GM20000 (cell line): ENCODE results near the gene SOHLH1.

Source experiments
- DNase-seq: peaks from one replicate; pipeline ENCODE4 v3.0.0; 2012; ENCODE audit warnings: low spot score
- TF ChIP-seq, protein P1 (sequence below): IDR thresholded peaks from 2 replicates; pipeline ENCODE4 v1.5.1; 2012; ENCODE audit warnings: mild to moderate bottlenecking, control low read depth; ENCODE audit errors: extremely low read depth, missing control alignments

Gene SOHLH1

DNA sequence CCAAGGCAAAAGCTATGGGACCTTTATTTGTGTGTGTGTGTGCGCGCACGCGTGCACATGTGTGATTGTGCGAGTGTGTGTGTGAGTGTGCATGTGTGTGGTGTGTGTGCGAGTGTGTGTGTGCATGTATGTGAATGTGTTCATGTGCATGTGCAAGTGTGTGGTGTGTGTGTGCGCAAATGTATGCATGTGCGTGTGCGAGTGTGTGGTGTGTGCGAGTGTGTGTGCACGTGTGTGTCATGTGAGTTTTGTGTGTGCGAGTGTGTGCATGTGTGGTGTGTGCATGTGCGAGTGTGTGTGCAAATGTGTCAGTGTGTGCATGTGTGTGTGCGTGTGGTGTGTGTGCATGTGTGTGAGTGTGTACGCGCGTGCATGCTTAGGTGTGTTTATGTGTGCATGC lies 48.9 kb downstream of the SOHLH1 start:
- TF ChIP-seq, protein P1, sequence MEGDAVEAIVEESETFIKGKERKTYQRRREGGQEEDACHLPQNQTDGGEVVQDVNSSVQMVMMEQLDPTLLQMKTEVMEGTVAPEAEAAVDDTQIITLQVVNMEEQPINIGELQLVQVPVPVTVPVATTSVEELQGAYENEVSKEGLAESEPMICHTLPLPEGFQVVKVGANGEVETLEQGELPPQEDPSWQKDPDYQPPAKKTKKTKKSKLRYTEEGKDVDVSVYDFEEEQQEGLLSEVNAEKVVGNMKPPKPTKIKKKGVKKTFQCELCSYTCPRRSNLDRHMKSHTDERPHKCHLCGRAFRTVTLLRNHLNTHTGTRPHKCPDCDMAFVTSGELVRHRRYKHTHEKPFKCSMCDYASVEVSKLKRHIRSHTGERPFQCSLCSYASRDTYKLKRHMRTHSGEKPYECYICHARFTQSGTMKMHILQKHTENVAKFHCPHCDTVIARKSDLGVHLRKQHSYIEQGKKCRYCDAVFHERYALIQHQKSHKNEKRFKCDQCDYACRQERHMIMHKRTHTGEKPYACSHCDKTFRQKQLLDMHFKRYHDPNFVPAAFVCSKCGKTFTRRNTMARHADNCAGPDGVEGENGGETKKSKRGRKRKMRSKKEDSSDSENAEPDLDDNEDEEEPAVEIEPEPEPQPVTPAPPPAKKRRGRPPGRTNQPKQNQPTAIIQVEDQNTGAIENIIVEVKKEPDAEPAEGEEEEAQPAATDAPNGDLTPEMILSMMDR: no peak
- no peak for DNase-seq

DNA sequence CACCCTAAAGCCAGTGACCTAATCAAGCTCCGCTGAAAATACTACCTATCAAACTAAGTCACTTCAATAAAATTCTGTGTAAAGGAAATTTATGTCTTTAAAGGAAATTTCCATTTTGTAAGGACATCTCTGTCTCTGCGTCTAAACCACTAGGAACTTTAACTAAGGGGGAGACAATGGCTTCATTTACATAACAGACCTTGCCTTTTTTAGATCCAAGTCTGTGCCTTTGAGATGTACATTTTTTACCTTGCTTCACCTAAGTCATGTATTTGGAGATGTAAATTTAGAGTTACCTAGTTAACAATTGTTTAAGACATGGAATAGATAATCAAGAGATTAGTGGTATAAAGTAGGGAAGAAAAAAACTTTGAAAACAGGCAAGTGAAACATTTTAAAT lies 49.8 kb downstream of the SOHLH1 start:
- no peak for DNase-seq
- TF ChIP-seq, protein P1: no peak

DNA sequence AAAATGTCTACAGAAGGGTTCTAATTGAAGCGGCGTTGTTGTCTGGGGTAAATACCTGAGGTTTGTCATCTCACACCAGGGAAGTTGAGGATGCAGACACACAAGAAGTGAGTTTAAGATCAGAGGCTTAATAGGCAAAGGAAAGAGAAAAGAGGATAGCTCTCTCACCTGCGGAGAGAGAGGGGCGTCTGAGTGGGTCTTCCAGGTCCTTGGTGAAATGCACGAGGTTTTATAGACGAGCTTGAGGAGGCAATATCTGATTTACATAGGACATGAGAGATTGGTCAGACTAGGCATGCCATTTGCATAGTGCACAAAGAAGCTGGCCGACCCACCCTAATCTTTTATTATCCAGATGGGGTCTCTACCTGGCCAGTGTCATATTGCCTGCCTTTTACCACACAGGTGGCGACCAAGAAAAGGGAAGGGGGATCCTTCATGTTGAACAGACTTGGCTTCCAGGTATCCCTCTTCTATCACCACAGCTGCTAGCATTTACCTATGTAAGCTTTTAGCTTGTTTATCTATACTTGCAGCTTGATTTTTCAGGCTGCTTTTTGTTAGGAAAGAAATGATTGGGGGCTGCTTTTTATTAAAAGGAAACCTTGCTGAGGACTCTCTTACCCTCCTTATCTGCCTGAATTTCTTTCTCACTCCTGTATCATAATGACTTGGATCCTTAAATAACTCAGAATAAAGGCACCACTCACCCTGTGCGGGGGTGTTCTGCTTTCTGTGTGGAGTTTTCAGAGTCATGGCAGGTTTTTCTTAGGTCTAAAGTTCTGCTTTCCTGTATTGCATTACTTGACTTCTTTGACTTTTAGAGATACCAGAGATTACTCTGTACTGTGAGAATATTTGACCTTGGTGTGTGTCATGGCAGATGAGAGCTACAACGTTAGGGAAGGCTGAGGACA lies 50.5 kb downstream of the SOHLH1 start:
- TF ChIP-seq, protein P1: no peak
- no peak for DNase-seq

DNA sequence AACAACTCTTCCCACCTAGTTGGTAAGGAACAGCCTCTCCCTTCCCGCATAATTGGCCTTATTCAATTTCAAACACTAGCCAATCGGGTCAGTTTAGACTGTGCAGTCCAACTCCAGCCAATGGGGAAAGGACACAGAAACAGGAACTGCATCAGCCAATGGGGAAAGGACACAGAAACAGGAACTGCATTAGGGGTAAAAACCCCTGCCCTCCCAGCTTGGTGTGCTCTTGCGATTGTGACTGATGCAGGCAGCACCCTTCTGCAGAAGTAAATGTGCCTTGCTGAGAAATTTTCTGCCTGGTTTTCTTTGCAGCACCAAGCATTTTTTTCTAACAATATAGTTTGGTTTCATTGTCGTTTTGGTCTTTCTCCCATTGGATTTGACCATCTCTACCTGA lies 51.4 kb downstream of the SOHLH1 start:
- DNase-seq: no peak
- TF ChIP-seq, protein P1: no peak

DNA sequence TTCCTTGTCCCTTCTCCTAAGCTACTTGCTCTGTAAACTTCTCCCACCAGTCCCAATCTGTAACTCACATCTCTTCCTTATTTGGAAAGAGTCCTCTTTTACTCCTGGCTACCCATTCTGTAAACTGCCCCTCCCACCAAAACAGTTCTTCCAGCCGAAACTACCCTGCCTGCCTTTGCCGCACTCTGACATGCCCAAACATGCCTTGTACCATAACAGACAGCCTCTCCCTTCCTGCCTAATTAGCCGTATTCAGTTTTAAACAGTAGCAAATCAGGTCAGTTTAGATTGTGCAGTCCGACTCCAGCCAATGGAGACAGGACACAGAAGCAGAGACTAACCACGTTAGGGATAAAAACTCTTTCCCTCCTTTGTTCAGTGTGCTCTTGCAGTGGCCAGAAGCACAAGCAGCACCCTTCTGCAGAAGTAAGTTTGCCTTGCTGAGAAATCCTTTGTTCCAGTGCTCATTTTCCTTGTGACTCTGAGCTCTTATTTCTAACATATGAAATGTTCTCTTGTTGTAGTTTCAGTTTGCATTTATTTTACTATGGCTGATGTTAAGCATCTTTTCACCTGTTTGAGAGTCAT lies 54.6 kb downstream of the SOHLH1 start:
- no peak for DNase-seq

More for the DNA sequence above, 54.6 kb downstream of the SOHLH1 start:
- TF ChIP-seq, protein P1: no peak
